Inflammatory macrophage treated with lipopolysaccharide for 1 hour (primary cell): ENCODE data around the gene LRRC8B.
"Not testable (repeated sequence)": the region's sequence is repeated elsewhere in the genome, so short reads cannot be mapped to it uniquely, and the experiment has no call there.

Source experiments
- DNase-seq, 2 donors: peaks; one replicate each; pipeline ENCODE4 v3.0.0-alpha.2; 2020 to 2022

LRRC8B gene

DNA sequence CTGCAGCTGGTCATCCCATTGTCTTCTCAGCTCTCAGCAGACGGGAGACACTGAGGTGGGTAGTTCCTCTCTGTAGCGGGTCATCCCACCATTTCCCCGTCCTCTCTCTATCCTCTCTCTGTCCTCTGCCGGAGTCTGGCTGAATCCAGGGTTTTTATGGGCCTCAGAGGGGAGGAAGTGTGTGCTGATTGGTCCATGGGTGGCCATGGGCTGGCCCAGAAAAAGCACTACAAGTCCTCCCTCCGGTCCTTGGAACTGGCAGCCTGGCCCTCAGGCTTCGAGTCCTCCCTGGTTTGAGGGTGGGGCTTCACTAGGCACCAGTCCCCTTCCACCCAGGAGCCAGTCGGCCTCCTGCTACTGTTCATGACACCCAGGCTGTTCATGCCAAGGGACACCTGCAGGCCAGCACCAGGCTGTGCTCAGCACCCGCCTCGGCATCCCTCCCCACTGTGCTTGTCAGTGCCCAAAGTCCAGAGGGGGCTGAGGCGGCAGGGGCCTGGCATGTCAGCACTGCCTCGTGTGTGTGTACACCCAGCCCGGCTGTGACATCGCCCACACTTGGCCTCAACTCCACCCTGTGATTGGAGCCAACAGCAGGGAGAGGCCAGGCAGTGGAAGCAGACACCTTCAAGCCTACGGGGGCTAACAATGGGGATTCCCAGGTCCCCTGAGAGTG lies 85.3 kb downstream of the LRRC8B start:
- no peak for DNase-seq

GRCh38 chr1:89610457-89611011 lies 85.9 kb downstream of the LRRC8B start:
- no peak for DNase-seq

- DNase-seq: no peak
Measured at GRCh38 chr1:89611721-89612120, 87.1 kb downstream of the LRRC8B start.

GRCh38 chr1:89613928-89614327 lies 89.3 kb downstream of the LRRC8B start:
- no peak for DNase-seq

- peak in 1 of 2 donors; percentile 53 for DNase-seq
Measured at GRCh38 chr1:89615676-89616598, 91.3 kb downstream of the LRRC8B start.

DNA sequence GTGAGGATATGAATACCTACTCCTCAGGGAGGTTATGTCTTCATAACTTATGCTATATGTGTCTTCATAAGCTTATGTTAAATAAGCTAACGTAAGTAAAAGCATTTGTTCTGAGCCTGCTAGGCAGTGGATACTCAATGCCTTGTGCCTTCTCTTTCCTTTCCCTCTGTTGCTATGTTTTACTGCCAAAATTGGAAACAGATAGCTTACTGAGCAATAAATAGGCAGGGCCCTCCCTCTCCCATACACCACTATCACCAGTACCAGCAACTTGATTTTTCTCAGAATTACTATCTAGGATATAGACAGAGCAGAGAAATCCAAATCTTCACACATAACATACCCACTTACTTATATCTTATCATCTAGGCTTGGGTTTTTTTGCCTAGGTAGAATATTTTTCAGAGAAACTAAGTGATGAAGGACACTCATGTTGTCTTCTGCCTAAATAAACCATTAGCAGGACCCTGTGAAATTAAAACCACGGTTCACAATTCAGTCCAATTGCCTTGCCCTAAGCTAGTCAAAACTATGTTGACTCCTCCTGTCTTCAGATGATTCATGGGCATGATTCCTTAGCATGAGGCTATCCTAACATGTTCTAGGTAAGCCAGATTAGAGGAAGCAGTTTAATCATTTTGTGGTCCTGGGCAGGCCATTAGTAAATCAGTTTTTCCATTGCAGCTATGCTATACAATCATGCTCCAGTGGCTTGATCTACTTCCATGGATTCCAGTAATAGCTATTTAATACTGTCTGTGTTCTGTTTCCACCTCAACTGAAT lies 92.4 kb downstream of the LRRC8B start:
- no peak for DNase-seq

- DNase-seq: peak; percentile 15 to 22
Measured at GRCh38 chr1:89620664-89621063, 96.0 kb downstream of the LRRC8B start.

DNA sequence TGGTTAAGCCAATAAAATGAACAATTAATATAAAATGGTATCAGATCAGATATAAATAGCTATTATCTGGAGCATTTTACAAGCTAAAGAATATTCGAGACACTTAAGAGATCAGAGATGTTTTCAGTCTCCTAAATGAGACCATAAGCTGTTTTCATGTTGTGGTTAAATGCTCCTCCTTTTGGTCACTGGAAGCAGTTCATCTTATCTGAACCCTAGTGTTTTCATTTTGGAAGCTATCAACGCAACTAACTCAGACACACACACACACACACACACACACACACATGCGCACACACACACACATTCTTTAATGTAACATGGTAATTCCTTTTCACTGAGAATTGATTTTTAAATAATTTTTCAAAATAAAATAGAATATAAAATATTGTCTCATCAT lies 98.3 kb downstream of the LRRC8B start:
- DNase-seq: no peak

GRCh38 chr1:89624314-89624713 lies 99.7 kb downstream of the LRRC8B start:
- DNase-seq: no peak

DNA sequence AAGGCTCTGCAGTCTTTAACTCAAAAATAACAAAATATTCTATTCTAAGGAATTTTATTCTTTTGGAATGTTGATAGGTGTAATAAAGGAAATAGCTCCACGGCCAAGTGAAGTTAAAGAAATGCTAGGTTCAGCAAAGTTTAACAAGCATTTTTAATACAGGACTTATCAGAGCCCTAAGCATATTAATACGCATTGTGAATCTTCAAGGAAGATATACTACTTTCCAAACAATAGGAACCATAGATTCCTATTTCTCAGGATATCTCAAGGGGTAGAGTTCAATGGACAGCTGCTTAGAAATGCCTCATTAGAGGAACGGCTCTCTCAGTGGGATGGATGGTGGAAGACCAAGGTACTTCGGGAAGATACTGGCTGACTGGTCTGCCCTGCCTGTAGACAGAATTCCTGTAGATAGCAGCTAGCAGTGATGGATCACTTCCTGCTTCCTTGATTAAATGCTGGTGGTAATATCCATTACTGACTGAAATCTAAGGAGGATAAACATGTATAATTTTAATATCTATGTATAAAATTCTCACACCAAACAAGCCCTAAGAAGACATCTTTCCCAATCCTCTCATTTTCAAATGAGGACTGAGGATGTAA lies 100.2 kb downstream of the LRRC8B start:
- DNase-seq: no peak

GRCh38 chr1:89627596-89627962 lies 103.0 kb downstream of the LRRC8B start:
- DNase-seq: no peak

DNA sequence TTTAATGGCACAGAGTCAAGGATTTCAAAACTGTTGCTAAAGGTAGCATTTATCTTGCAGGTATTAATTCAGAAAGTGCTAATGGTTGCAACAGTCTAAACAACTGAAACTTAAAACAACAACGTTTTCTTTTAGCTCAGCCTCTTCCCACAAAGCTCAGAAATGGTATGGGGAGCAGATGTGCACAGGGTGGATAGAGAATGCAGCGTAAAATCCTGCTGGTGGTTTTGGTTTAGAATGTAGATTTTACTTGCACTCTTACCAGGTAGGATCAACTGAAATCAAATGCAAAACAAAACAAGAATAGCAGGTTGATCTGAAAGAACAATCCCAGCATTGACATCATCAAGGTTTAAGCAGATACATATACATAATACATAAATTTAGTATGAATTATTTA lies 104.5 kb downstream of the LRRC8B start:
- no peak for DNase-seq

- not testable (repeated sequence) for DNase-seq
Measured at GRCh38 chr1:89629600-89629999, 105.0 kb downstream of the LRRC8B start.

- DNase-seq: no peak
Measured at GRCh38 chr1:89630048-89630447, 105.4 kb downstream of the LRRC8B start.

GRCh38 chr1:89631816-89632656 lies 107.4 kb downstream of the LRRC8B start:
- DNase-seq: no peak

- peak; percentile 63 to 82 for DNase-seq
Measured at GRCh38 chr1:89632657-89633247, 108.1 kb downstream of the LRRC8B start, which contains the start of gene LRRC8C. LRRC8C (plus strand) TSS chr1:89633120; CDS start chr1:89686474, 53,354 bp downstream.

GRCh38 chr1:89633248-89633799 lies 108.7 kb downstream of the LRRC8B start:
- DNase-seq: peak; percentile 25 to 43

GRCh38 chr1:89633800-89634625 lies 109.4 kb downstream of the LRRC8B start:
- no peak for DNase-seq
